LNCaP clone FGC (cell line): ENCODE data around the gene MRPS14.

Source experiments
- DNase-seq: peaks from one replicate; pipeline ENCODE4 v3.0.0-alpha.2; 2011; ENCODE audit warnings: low read depth
- H3K4me3 ChIP-seq: 2 replicates; pipeline ENCODE4 v1.5.1; 2011; ENCODE audit warnings: mild to moderate bottlenecking, low read depth, low read length, control low read depth
- TF ChIP-seq, protein P1 (sequence below): IDR thresholded peaks from 2 replicates; pipeline ENCODE4 v1.5.1; 2012; ENCODE audit warnings: mild to moderate bottlenecking; ENCODE audit not compliant: control insufficient read depth, insufficient read depth; ENCODE audit errors: extremely low read depth

The MRPS14 gene

GRCh38 chr1:174996476-174996875 lies 26.7 kb downstream of the MRPS14 start:
- no peak overlapping the region for H3K4me3 ChIP-seq
- TF ChIP-seq, protein P1, sequence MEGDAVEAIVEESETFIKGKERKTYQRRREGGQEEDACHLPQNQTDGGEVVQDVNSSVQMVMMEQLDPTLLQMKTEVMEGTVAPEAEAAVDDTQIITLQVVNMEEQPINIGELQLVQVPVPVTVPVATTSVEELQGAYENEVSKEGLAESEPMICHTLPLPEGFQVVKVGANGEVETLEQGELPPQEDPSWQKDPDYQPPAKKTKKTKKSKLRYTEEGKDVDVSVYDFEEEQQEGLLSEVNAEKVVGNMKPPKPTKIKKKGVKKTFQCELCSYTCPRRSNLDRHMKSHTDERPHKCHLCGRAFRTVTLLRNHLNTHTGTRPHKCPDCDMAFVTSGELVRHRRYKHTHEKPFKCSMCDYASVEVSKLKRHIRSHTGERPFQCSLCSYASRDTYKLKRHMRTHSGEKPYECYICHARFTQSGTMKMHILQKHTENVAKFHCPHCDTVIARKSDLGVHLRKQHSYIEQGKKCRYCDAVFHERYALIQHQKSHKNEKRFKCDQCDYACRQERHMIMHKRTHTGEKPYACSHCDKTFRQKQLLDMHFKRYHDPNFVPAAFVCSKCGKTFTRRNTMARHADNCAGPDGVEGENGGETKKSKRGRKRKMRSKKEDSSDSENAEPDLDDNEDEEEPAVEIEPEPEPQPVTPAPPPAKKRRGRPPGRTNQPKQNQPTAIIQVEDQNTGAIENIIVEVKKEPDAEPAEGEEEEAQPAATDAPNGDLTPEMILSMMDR = no peak
- DNase-seq = no peak

- TF ChIP-seq, protein P1 = no peak
- H3K4me3 ChIP-seq = no peak overlapping the region
- DNase-seq = no peak
These were observed 27.3 kb downstream of the MRPS14 start for GRCh38 chr1:174995916-174996315.

DNA sequence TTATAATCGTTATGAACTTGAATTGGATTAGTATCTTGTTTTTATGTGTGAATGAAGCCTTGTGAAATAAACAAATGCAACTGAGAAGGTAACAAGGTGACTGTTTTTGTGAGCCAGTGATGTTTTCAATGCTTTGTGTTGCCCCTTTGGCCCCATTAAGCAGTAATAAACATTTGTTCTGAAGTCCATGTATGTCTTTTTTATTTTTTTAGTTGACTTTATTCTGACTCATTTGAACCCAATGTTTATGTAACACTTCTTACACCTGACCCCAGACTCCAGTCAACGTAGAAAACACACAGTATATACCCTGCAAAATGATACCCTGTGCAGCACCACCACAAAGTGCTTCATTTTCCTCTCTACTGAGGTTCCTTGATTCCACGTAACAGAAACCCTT lies 28.1 kb downstream of the MRPS14 start:
- TF ChIP-seq, protein P1 = no peak
- DNase-seq = no peak
- H3K4me3 ChIP-seq = no peak overlapping the region

GRCh38 chr1:174991473-174991872 lies 31.8 kb downstream of the MRPS14 start:
- H3K4me3 ChIP-seq = peak overlapping the region; percentile 58; the same call in 1 of the 2 replicates
- TF ChIP-seq, protein P1 = no peak
- no peak for DNase-seq

DNA sequence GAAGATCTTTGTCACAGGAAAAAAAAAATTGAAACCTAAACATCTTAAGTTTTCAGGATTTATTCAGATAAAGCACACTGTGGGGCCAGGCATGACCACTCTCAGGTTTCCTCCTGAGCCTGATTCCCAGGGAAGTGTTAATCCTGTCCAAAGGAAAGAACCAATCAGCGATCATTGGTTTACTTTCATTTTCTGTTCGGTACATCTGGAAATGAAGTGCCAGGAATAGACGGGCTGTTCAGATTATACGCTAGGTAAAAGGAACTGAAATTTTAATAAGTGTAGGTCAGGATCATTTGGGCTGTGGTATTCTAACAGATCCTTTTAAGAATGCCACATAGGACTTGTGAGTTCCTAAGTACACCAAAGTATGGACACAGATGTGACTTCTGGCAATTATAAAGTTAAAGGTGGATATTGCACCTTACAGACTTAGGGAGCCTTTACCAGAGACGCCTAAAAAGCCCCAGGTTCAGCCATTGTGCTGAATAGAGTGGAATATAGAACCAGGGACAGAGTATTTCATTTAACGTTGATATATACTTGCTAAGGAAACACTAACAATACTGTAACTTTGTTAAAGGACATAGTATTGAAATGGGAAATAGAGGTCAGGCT lies 32.7 kb downstream of the MRPS14 start:
- DNase-seq = peak; percentile 61
- peak overlapping the region; percentile 58 for H3K4me3 ChIP-seq
- TF ChIP-seq, protein P1 = no peak

GRCh38 chr1:174989536-174990220 lies 33.5 kb downstream of the MRPS14 start:
- H3K4me3 ChIP-seq = peak overlapping the region; percentile 58
- DNase-seq = no peak

More at GRCh38 chr1:174989536-174990220, 33.5 kb downstream of the MRPS14 start:
- TF ChIP-seq, protein P1 = no peak
